ENCODE measurements around the gene EFHD2.
"Not testable (repeated sequence)": the region's sequence is repeated elsewhere in the genome, so short reads cannot be mapped to it uniquely, and the experiment has no call there.

DNA sequence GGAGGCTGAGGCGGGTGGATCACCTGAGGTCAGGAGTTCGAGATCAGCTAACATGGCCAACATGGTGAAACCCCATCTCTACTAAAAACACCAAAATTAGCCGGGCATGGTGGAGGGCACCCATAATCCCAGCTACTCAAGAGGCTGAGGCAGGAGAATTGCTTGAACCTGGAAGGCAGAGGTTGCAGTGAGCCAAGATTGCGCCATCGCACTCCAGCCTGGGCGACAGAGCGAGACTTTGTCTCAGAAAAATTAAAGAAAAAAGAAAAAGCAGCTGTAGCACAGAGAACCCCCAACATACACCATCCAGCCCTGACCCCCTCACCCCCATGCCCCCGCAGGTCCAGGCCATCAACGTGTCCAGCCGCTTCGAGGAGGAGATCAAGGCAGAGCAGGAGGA lies 18.6 kb downstream of the EFHD2 start:
- not testable (repeated sequence) for TF ChIP-seq YY1 (IDR thresholded peaks at IDR 0.05; ENCODE audit: extremely low read depth, insufficient replicate concordance, low read depth, low read length)
- TF ChIP-seq, protein P1, sequence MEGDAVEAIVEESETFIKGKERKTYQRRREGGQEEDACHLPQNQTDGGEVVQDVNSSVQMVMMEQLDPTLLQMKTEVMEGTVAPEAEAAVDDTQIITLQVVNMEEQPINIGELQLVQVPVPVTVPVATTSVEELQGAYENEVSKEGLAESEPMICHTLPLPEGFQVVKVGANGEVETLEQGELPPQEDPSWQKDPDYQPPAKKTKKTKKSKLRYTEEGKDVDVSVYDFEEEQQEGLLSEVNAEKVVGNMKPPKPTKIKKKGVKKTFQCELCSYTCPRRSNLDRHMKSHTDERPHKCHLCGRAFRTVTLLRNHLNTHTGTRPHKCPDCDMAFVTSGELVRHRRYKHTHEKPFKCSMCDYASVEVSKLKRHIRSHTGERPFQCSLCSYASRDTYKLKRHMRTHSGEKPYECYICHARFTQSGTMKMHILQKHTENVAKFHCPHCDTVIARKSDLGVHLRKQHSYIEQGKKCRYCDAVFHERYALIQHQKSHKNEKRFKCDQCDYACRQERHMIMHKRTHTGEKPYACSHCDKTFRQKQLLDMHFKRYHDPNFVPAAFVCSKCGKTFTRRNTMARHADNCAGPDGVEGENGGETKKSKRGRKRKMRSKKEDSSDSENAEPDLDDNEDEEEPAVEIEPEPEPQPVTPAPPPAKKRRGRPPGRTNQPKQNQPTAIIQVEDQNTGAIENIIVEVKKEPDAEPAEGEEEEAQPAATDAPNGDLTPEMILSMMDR (IDR thresholded peaks at IDR 0.05 in 2 of 3, conservative IDR thresholded peaks at IDR 0.05 in 1 of 3; ENCODE audit: borderline replicate concordance in 1 of 3, insufficient read depth in 1 of 3, low read depth in 2 of 3, low read length in 2 of 3), result not testable (repeated sequence)
- TF ChIP-seq, protein P2, sequence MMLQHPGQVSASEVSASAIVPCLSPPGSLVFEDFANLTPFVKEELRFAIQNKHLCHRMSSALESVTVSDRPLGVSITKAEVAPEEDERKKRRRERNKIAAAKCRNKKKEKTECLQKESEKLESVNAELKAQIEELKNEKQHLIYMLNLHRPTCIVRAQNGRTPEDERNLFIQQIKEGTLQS (IDR thresholded peaks at IDR 0.05), result not testable (repeated sequence)

All from HCT116 (cell line).